Adrenal gland (tissue), 12 donors: ENCODE data around the gene IER5. TPM values are rescaled to one million over a fixed set of nuclear protein-coding genes. Genes with fewer than 3 reads are reported as not detected.
A peak's percentile ranks its signal among the peaks of the same experiment; 100 is the strongest.

Experiments
- DNase-seq, 7 donors: peaks; one replicate each; pipeline ENCODE4 v3.0.0-alpha.2; 2019 to 2020
- H3K27ac ChIP-seq, 5 donors: fragments of 200-600 bp; sonication (generic) in 4 of 5; 1 replicate in 3 of 5; 2 replicates in 2 of 5; pipeline versions ENCODE4 v1.5.1 to v1.8.0; 2016 to 2020; ENCODE audit warnings: mild to moderate bottlenecking in 1 of 5
- H3K27me3 ChIP-seq: fragments of 200-600 bp; 2 replicates; pipeline ENCODE4 v1.8.0; 2021
- H3K36me3 ChIP-seq, 2 donors: fragments of 200-600 bp; replicated peaks in 1 of 2; 1 replicate in 1 of 2; 2 replicates in 1 of 2; pipeline versions ENCODE4 v1.5.1 to v1.8.0; 2018 to 2022
- H3K4me1 ChIP-seq, 2 donors: fragments of 200-600 bp; replicated peaks in 1 of 2; 1 replicate in 1 of 2; 2 replicates in 1 of 2; pipeline versions ENCODE4 v1.5.1 to v1.8.0; 2018 to 2021
- H3K4me3 ChIP-seq, 4 donors: fragments of 200-600 bp; sonication (generic) in 3 of 4; one replicate each; pipeline ENCODE4 v1.5.1; 2016 to 2018
- H3K9me3 ChIP-seq, 3 donors: fragments of 200-600 bp; sonication (generic) in 1 of 3; replicated peaks in 1 of 3; 1 replicate in 2 of 3; 2 replicates in 1 of 3; pipeline versions ENCODE4 v1.5.1 to v1.8.0; 2016 to 2021
- CTCF ChIP-seq, 6 experiments: fragments of 450-650 bp in 4 of 6; fragments of 200-600 bp in 2 of 6; sonication (generic) in 1 of 6; IDR thresholded peaks; 1 replicate in 5 of 6; 2 replicates in 1 of 6; pipeline versions ENCODE4 v1.5.1 to v1.8.0; 2016 to 2021; ENCODE audit warnings: antibody characterized with exemption in 6 of 6, mild to moderate bottlenecking in 2 of 6, moderate library complexity in 1 of 6
- POLR2A ChIP-seq, 2 donors: fragments of 450-650 bp; IDR thresholded peaks; one replicate each; pipeline ENCODE4 v1.6.1; 2017; ENCODE audit warnings: antibody characterized with exemption in 2 of 2, mild to moderate bottlenecking in 2 of 2, moderate library complexity in 1 of 2
- WGBS, 4 donors: extraction: QIAGEN DNeasy Blood & Tissue Kit in 2 of 4; methylation state at CpG; one replicate each; pipeline versions ENCODE4 v1.1.5 to v1.1.7; 2013 to 2017; 5-methylcytosine and 5-hydroxymethylcytosine counted together
- intact Hi-C, 2 donors: fragments of 100-400 bp; cut with DNase I; formaldehyde crosslinking; loops; one replicate each; pipeline versions ENCODE4 v1.14.1 to v1.15.0; 2022 to 2023
- polyA plus RNA-seq, 3 donors: library from polyadenylated mRNA; stranded (reverse); fragments of 200-250 nt in 2 of 3; fragments of 350-450 nt in 1 of 3; fragmentation: Illumina TruSeq in 1 of 3; extraction: RNeasy Lipid Tissue Mini Kit (QIAGEN cat#74804) in 1 of 3; gene quantifications; one replicate each; pipeline ENCODE4 v1.2.3, GENCODE V29; 2013 to 2014
- total RNA-seq, 9 donors: library from RNA; depleted of rRNA in 4 of 9; stranded (reverse); fragments of >200 nt in 4 of 9; fragments of 120-200 nt in 1 of 9; fragmentation: NEBNext Ultra II Directional in 1 of 9; extraction: Animal tissue kit (Norgen Biotek cat#: 25700) in 1 of 9; gene quantifications; one replicate each; pipeline versions ENCODE4 v1.1.0 to v1.2.4, GENCODE V29; 2013 to 2023
- donor health status: healthy with polysubstance abuse.
- donor health status: Bipolar disorder and iron deficiency.
- donor health status: DM: yes; HTN: yes; CAD: no.
- donor health status: DM: no; HTN: no; CAD: no.
- donor health status: DM: no; HTN: no; CAD: no.
- donor health status: DM: yes; HTN: yes; CAD: no.

IER5 gene
- total and polyA plus RNA-seq, 12 donors, result 2.0 to 19.2 (median 8.9) TPM

- H3K36me3 ChIP-seq, result no peaks in the 10 kb centered on the region
- H3K4me3 ChIP-seq, result no peak overlapping the region
- WGBS, 4 donors, result 67 to 72% (median 69%) methylated on average over 9 of the region's 9 CpGs
- intact Hi-C loops, result no loop called here
- no peak for TF ChIP-seq POLR2A (IDR thresholded peaks at IDR 0.05)
- no peak for TF ChIP-seq CTCF (IDR thresholded peaks at IDR 0.05)
- peaks cover 13 to 72% of the 10 kb centered on the region in 2 donors for H3K4me1 ChIP-seq
- DNase-seq, result no peak
- H3K27ac ChIP-seq, result peak overlapping the region in 3 of 5 donors; percentile 2 to 74 (median 2)
- no peaks in the 10 kb centered on the region for H3K9me3 ChIP-seq
- no peaks in the 10 kb centered on the region for H3K27me3 ChIP-seq
Observed at GRCh38 chr1:181101581-181102226, 13.2 kb downstream of the IER5 start.

- no peaks in the 10 kb centered on the region for H3K36me3 ChIP-seq
- TF ChIP-seq CTCF (IDR thresholded peaks at IDR 0.05) (no peak), POLR2A (IDR thresholded peaks at IDR 0.05) (no peak)
- no peaks in the 10 kb centered on the region for H3K27me3 ChIP-seq
- DNase-seq, result no peak
- no peak overlapping the region for H3K27ac ChIP-seq
- H3K4me3 ChIP-seq, result no peak overlapping the region
- H3K9me3 ChIP-seq, result no peaks in the 10 kb centered on the region
- H3K4me1 ChIP-seq, result peaks cover 13 to 61% of the 10 kb centered on the region in 2 donors
- intact Hi-C loops, result no loop called here
Observed at GRCh38 chr1:181102841-181103240, 14.3 kb downstream of the IER5 start.

GRCh38 chr1:181103399-181103798 is 14.9 kb downstream of the IER5 start:
- no peak for DNase-seq
- H3K4me1 ChIP-seq, result peaks cover 13 to 58% of the 10 kb centered on the region in 2 donors
- no peaks in the 10 kb centered on the region for H3K36me3 ChIP-seq
- H3K4me3 ChIP-seq, result no peak overlapping the region
- TF ChIP-seq POLR2A (IDR thresholded peaks at IDR 0.05), result no peak
- TF ChIP-seq CTCF (IDR thresholded peaks at IDR 0.05), result no peak
- H3K9me3 ChIP-seq, result no peaks in the 10 kb centered on the region
- intact Hi-C loops, result no loop called here
- H3K27ac ChIP-seq, result no peak overlapping the region
- no peaks in the 10 kb centered on the region for H3K27me3 ChIP-seq
- WGBS, 4 donors, result 95 to 98% (median 97%) methylated on average over 7 of the region's 7 CpGs

GRCh38 chr1:181104042-181104789 is 15.7 kb downstream of the IER5 start:
- H3K4me1 ChIP-seq, result peaks cover 13 to 55% of the 10 kb centered on the region in 2 donors
- intact Hi-C loops, result no loop called here

More at GRCh38 chr1:181104042-181104789, 15.7 kb downstream of the IER5 start:
- Histone ChIP-seq H3K9me3 (no peaks in the 10 kb centered on the region), H3K27ac (peak overlapping the region in 4 of 5 donors; percentile 17 to 89 (median 77)), H3K36me3 (no peaks in the 10 kb centered on the region), H3K27me3 (no peaks in the 10 kb centered on the region), H3K4me3 (peak overlapping the region; percentile 16 to 73 (median 62))
- WGBS, 4 donors, result 35 to 47% (median 38%) methylated on average over 14 to 17 of the region's 17 CpGs
- TF ChIP-seq POLR2A (IDR thresholded peaks at IDR 0.05) (no peak), CTCF (IDR thresholded peaks at IDR 0.05) (no peak)
- no peak for DNase-seq
